Activated CD4-positive, alpha-beta T cell treated with anti-CD3 and anti-CD28 coated beads, Interleukin-2, amount 50 U/mL, for 1 hour (primary cell): Measurements from ENCODE around the gene PSMC3IP.

Experiments
- DNase-seq: peaks from one replicate; pipeline ENCODE4 v3.0.0-alpha.2; 2020

PSMC3IP gene

DNA sequence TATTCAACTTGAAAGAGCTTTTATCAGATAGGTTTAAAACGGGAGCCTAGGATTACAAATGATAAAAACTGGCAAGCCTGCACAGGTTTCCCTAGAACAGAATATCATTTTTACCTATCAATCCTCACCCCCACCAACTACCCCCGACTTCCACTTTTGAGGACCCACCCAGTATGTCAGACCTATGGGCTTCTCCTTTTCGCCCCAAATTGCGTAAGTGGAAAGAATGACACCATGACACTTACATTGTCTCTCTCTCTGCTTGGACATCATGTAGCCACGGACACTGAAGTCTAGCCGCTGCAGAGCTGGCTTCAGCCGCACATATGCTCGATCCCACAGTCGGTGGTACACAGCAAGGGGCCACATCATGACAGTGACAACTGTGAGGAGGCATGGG lies 7.4 kb upstream of the PSMC3IP start:
- no peak for DNase-seq

DNA sequence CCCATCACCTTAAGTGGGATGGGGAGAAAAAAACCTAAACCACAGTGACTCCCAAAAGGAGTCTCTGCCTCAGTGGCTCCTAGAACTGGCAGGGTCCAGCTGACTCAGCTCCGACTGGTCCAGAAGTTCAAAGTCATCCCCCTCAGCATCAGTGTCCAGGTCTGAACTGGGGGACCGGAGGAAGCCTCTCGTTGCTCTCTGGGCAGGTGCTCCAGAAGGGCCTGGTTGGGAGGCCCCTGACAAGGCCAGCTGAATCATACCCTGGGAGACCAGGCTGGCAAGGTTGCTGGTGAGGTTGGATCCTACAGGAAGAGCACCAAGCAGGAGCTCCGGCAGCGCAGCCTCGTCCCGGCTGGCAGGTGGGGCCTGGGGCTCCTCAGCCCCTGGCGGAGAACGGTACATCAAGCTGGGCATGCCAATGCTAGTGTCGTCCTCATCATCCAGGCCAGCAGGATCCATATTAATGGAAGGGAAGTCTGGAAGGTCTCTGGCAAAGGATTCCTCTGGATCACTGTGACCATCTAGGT lies 4.3 kb upstream of the PSMC3IP start:
- no peak for DNase-seq

- no peak for DNase-seq
Measured at GRCh38 chr17:42579794-42580551, 2.4 kb upstream of the PSMC3IP start.

- peak; percentile 73 for DNase-seq
Measured at GRCh38 chr17:42578282-42578869, 847 bp upstream of the PSMC3IP start.

- no peak for DNase-seq
Measured at GRCh38 chr17:42577140-42577531, 393 bp downstream of the PSMC3IP start.

GRCh38 chr17:42574463-42574862 lies 3.1 kb downstream of the PSMC3IP start:
- no peak for DNase-seq

- DNase-seq: no peak
Measured at GRCh38 chr17:42573095-42573494, 4.4 kb downstream of the PSMC3IP start.

DNA sequence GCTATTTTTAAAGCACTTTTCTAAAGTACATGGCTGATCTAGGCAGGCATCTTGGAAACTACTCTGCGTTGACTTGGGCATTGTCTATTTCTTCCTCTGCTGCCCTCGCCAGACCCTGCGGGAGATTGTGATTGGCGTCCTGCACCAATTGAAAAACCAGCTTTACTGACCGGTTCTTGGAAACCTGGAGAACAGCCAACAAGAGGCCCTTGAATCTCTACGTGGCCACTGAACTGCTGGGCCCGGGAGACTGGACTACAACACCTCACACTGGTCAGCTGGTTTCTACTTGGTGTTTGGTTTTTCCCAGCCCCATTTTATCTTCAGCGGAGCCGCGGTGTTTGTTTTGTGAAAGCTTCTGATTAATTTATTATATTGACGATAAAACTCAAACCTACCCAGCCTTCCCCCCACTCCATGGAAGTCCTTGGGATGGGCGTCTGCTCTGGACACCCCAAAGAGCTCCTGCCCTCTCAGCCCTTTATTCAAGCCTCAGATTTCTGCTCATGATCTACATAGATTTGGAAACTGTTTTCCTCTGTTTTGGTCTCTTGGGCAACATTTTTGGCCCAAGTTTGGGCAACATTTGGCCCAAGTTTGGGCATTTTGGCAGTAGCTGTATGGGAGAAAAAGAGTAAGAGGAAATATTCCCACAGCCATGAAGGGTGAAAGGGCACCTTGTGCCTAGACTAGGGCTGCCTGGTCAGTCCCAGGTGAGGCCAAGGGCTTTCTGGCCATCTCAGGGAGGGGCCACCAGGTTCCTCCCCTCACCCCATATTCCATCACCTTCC lies 5.9 kb downstream of the PSMC3IP start:
- no peak for DNase-seq

DNA sequence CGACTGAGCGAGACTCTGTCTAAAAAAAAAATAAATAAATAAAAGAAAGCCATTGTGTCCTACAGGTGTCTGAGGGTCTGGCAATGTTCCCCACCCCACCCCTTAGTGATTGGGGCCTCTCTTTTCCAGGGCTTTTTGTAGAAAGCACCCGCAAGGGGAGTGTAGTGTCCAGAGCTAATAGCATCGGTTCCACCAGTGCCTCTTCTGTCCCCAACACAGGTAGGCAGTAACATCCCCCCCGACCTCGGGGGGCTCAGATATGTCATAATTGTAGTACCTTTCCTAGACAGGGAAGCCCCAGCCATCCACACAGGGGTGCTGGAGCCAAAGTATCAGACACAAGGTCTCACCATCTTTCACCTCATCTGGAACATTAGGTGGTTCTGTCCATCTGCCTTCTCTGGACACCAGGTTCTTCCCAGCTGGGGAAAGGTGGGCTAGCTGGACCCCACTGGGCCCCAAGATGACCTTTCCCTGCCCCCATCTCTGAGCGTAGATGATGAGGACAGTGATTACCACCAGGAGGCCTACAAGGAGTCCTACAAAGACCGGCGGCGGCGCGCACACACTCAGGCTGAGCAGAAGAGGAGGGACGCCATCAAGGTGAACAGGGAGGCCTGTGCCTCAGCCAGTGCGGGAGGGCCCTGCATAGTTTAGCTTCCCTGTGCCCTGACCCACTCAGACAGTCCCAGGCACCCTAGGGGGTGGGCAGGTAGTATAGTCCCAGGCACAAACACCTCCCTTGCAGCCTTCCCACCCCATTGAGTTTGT lies 9.0 kb downstream of the PSMC3IP start:
- no peak for DNase-seq

- peak; percentile 89 for DNase-seq
Measured at GRCh38 chr17:42566883-42567573, 10.5 kb downstream of the PSMC3IP start, which contains the start of gene MLX. Gene MLX, plus strand, starts transcription at chr17:42567100. Its CDS starts 25 bp downstream, at chr17:42567125.

DNA sequence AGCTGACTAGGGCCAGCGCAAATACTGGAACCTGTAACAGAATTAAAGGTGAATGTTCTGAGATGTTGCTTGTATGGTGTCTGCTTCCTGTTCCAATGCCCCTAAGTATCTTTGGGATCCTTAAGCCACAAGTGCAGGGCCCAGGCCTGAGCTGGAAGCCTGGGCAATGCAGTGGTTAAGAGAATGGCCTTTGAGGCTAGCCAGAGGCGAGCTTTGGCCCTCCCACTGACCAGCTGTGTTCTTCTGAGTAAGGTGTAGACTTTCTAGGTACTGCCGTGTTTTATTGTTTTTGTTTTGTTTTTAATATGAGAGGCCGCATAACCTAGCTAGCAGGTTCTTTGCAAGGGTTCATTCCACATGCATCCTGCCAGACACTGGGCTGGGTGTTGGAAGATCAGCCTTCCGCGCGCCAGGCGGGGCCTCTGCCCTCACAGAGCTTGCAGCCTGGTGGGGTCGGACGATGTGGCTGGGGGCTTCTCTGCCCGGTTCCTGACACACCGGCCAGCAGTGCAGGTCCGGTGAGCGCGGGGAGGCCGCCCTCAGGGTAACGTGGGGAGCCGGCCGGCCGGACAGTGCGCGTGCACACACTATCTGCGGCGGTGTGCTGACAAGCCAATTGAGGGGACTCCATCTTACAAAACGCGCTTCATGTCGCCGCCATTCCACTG lies 11.2 kb downstream of the PSMC3IP start:
- DNase-seq: no peak

- no peak for DNase-seq
Measured at GRCh38 chr17:42565523-42566214, 11.9 kb downstream of the PSMC3IP start.

GRCh38 chr17:42564815-42565522 lies 12.6 kb downstream of the PSMC3IP start:
- DNase-seq: no peak

GRCh38 chr17:42563950-42564349 lies 13.6 kb downstream of the PSMC3IP start:
- DNase-seq: no peak

DNA sequence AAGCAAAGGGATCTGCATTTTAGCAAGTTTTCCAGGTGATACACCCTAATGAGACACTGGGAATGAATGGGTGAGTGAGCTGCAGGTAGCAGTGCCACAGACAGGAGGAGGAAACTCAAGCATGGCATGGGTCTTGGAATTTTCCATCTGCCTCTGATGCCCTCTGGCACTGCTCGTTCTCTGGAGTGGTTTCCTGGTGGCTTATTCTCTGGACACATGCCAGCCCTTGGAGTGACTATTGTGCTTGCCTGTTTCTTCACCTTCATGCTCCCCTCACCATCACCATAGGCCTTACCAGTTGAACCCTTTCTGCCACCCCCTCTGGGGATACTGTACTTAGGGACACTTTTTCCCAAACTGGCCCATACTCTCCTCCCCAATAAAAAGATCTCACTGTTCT lies 14.0 kb downstream of the PSMC3IP start:
- DNase-seq: no peak

DNA sequence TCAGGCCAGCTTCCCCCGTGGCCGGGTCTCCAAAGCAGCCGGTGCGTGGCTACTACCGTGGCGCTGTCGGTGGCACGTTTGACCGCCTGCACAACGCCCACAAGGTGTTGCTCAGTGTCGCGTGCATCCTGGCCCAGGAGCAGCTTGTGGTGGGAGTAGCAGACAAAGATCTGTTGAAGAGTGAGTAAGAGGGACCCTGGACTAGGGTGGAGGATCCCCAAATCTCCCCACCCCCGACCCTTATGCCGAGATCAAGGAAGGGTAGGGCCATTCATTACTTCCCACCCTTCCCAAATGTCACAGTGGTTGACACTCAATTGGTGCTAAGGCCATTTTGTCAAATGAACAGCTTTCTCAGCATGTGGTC lies 14.4 kb downstream of the PSMC3IP start:
- DNase-seq: no peak

DNA sequence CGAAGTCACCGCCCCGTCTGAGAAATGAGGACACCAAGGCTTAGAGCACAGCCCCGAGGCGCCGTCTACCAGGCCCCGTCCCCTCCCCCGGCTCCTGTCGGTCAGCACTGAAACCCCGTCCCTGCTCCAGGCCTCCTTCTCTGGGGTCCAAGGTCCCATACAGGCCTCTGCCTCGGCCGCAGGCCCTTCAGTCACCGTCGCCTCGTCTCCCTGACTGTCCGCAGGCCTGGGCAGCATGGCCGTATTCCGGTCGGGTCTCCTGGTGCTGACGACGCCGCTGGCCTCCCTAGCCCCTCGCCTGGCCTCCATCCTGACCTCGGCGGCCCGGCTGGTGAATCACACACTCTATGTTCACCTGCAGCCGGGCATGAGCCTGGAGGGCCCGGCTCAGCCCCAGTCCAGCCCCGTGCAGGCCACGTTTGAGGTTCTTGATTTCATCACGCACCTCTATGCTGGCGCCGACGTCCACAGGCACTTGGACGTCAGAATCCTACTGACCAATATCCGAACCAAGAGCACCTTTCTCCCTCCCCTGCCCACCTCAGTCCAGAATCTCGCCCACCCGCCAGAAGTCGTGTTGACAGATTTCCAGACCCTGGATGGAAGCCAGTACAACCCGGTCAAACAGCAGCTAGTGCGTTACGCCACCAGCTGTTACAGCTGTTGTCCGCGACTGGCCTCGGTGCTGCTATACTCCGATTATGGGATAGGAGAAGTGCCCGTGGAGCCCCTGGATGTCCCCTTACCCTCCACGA lies 15.0 kb downstream of the PSMC3IP start:
- DNase-seq: no peak

GRCh38 chr17:42561897-42562387 lies 15.6 kb downstream of the PSMC3IP start, which contains the start of gene COASY:
Gene COASY, plus strand, starts transcription at chr17:42562148. Its CDS starts 475 bp downstream, at chr17:42562623.
- peak; percentile 89 for DNase-seq

DNA sequence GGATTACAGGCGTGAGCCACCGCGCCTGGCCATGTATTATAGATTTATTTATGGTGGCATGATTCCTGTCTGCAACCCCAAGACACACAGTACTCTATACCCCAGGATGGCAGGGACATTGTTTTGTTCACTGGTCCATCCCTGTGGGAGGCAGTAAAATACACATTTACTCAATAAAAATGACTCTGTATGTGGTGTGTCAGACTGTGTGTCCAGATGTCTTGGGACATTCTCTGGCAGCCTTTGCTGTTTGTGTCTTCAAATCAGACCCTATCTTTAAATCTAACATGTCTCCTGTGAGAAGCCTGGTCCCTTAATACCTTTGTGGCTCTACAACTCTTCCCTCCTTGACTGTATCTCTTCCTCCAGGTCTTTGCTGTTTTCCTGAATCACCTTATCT lies 17.3 kb downstream of the PSMC3IP start:
- no peak for DNase-seq
